Nephron (organoid): ENCODE measurements around the gene PLEKHG4.

ENCODE experiments used
- H3K27ac Mint-ChIP-seq, 3 experiments: 2 replicates each; pipeline ENCODE4 v1.8.0; 2020; ENCODE audit warnings: mixed read lengths in 3 of 3, mild to moderate bottlenecking in 2 of 3, moderate library complexity in 1 of 3
- H3K27me3 Mint-ChIP-seq: 2 replicates; pipeline ENCODE4 v1.8.0; 2021; ENCODE audit warnings: low read depth, mild to moderate bottlenecking, moderate library complexity, mixed read lengths
- H3K36me3 Mint-ChIP-seq: 2 replicates; pipeline ENCODE4 v1.8.0; 2020; ENCODE audit warnings: low read depth, mixed read lengths
- H3K4me1 Mint-ChIP-seq: 2 replicates; pipeline ENCODE4 v1.8.0; 2020; ENCODE audit warnings: mixed read lengths
- H3K4me3 Mint-ChIP-seq, 3 experiments: 2 replicates each; pipeline ENCODE4 v1.8.0; 2020; ENCODE audit warnings: mild to moderate bottlenecking in 3 of 3, mixed read lengths in 3 of 3, moderate library complexity in 2 of 3
- H3K9me3 Mint-ChIP-seq: 2 replicates; pipeline ENCODE4 v1.8.0; 2020; ENCODE audit warnings: mixed read lengths
- TF ChIP-seq, protein P1 (sequence below), 3 experiments: fragments of 200-600 bp; sonication (generic); IDR thresholded peaks; one replicate each; pipeline ENCODE4 v1.5.0; 2021; ENCODE audit warnings: antibody characterized with exemption in 3 of 3; ENCODE audit not compliant: unreplicated experiment in 3 of 3

The PLEKHG4 gene

DNA sequence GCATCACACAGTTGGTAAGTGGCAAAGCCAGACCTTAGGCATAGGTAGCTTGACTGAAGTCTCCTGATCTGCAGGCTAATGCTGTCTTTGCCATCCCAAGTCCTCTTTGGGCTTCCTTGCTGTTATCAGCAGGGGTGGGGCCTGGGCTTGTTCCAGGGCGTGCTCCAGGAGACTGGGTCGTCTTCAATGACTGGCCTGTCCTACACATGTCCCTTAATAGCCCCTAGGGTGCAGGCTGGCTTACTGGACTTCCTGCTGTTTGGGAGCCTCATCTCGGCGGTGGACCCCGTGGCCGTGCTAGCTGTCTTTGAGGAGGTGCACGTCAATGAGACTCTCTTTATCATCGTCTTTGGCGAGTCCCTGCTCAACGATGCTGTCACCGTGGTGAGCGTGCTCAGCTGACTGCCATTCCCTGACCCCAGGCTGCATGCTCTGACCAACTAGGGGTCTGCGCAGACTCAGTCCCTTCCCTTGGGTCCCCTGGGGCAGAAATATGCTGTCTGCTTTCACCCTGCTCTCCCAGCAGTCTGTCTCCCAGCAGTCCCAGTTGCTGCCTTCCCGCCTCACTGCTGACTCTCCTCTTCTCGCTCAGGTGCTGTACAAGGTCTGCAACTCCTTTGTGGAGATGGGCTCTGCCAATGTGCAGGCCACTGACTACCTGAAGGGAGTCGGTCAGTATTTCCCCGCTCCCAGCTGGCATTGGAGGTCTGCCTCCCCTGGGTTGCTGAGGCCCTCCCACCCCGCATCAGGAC lies 24.4 kb upstream of the PLEKHG4 start:
- TF ChIP-seq, protein P1, sequence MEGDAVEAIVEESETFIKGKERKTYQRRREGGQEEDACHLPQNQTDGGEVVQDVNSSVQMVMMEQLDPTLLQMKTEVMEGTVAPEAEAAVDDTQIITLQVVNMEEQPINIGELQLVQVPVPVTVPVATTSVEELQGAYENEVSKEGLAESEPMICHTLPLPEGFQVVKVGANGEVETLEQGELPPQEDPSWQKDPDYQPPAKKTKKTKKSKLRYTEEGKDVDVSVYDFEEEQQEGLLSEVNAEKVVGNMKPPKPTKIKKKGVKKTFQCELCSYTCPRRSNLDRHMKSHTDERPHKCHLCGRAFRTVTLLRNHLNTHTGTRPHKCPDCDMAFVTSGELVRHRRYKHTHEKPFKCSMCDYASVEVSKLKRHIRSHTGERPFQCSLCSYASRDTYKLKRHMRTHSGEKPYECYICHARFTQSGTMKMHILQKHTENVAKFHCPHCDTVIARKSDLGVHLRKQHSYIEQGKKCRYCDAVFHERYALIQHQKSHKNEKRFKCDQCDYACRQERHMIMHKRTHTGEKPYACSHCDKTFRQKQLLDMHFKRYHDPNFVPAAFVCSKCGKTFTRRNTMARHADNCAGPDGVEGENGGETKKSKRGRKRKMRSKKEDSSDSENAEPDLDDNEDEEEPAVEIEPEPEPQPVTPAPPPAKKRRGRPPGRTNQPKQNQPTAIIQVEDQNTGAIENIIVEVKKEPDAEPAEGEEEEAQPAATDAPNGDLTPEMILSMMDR (IDR thresholded peaks at IDR 0.05; ENCODE audit: unreplicated experiment in 3 of 3): no peak
- Mint-ChIP-seq H3K27me3 (peaks cover 13% of the 10 kb centered on the region), H3K36me3 (no peaks in the 10 kb centered on the region), H3K4me1 (peaks cover 9% of the 10 kb centered on the region), H3K9me3 (no peaks in the 10 kb centered on the region), H3K27ac (no peak overlapping the region), H3K4me3 (no peak overlapping the region)

DNA sequence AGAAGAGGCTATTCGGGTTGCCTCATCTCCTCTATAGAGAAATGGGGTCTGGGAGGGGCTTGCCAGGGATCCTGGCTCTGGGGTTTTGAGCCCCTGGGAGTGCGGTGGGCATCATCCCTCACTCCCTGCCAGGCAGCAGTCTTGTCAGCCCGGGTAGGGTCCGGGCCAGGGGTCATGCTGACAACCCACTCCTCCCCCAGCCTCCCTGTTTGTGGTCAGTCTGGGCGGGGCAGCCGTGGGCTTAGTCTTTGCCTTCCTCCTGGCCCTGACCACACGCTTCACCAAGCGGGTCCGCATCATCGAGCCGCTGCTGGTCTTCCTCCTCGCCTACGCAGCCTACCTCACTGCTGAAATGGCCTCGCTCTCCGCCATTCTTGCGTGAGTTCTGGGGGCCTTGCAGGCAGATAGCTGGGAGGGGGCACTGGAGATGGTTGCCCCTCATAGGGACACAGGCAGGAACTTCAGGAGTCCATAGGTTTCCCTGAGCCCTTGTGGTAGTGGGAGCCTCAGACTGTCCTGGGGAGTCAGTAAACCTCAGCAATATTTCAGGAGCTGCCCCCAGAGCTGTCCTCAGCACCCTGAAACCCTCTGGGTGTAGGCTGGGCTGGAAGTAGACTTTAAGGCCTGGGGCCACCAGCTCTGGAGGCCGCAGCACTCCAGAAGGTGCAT lies 23.6 kb upstream of the PLEKHG4 start:
- Mint-ChIP-seq H3K36me3 (no peaks in the 10 kb centered on the region), H3K4me1 (peaks cover 9% of the 10 kb centered on the region), H3K9me3 (no peaks in the 10 kb centered on the region), H3K4me3 (no peak overlapping the region), H3K27ac (no peak overlapping the region), H3K27me3 (peaks cover 8% of the 10 kb centered on the region)
- TF ChIP-seq, protein P1 (IDR thresholded peaks at IDR 0.05; ENCODE audit: unreplicated experiment in 3 of 3): no peak

DNA sequence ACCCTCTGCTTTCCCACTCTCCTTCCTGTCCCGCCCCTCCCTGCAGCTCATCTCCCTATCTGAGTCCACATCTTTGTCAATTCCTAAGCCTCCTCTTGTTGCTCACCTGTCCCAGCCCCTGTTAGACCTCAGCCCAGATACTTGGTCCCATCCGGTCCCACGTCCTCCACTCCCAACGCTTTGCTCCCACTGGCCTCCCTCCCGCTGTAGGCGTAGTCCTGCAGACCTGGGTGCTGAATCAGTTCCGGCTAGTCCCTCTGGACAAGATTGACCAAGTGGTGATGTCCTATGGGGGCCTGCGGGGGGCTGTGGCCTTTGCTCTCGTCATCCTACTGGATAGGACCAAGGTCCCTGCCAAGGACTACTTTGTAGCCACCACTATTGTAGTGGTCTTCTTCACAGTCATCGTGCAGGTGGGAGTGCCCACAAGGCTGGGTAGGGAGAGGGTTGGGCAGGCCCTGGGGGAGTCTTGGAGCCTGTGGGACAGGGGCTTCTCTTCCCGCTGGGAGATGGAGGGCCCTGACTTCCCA lies 22.6 kb upstream of the PLEKHG4 start:
- Mint-ChIP-seq H3K4me1 (peaks cover 10% of the 10 kb centered on the region), H3K36me3 (no peaks in the 10 kb centered on the region)

DNA sequence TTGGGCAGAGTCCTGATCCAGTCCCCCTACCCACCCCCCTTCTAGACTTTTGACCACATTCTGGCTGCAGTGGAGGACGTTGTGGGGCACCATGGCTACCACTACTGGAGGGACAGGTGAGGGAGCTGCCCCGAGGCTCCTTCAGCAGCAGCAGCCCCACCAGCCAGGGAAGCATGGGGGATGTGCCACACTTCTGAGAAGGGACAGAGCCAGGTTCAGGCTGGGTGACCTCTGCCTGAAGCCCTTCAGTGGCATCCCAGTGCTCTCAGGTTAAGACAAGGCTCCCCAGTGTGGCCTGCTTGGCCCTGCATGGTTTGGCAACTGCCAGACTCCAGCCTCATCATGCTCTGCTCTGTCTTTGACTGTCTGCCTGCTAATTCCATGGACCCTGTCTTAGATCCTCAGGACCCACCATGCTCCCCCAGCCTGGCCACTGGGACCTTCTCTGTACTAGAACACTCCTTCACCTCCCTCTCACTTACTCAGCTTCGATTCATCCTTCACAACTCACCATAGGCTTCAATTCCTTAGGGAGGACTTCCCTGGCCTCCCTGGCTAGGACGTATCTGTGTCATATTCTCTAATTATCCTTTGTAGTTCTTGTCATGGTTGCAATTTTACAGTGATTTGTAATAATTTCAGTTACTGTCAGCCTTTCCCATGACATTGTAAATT lies 21.7 kb upstream of the PLEKHG4 start:
- H3K9me3 Mint-ChIP-seq: no peaks in the 10 kb centered on the region

More for the DNA sequence above, 22.6 kb upstream of the PLEKHG4 start:
- Mint-ChIP-seq H3K27ac (no peak overlapping the region), H3K27me3 (peaks cover 4% of the 10 kb centered on the region), H3K4me3 (no peak overlapping the region), H3K9me3 (no peaks in the 10 kb centered on the region)
- TF ChIP-seq, protein P1 (IDR thresholded peaks at IDR 0.05; ENCODE audit: unreplicated experiment in 3 of 3): no peak

DNA sequence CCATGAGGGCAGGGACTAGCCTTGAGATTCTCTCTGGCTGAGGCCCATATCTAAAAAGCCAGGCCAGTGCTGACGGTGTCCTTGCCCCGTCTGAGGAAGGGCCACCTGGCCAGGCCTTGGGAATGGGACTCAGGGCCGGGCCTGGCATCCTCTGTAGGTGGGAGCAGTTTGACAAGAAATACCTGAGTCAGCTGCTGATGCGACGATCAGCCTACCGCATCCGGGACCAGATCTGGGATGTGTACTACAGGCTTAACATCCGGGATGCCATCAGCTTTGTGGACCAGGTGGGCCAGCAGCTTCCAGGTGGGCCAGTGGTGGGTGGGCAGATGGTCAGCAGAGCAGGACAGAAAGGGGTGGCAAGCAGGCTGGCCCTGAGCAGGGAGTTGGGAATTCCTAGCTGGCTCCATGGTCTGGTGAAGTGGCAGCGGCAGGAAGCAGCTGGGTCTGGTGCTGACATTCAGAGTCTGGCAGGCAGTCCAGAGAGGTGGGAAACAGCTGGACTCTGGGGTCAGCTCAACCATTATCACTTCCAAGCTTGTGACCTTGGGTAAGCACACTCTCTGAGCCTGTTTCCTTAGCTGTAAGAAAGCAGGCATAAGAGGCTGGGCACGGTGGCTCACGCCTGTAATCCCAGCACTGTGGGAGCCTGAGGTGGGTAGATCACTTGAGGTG lies 21.0 kb upstream of the PLEKHG4 start:
- TF ChIP-seq, protein P1 (IDR thresholded peaks at IDR 0.05; ENCODE audit: unreplicated experiment in 3 of 3): no peak
- Mint-ChIP-seq H3K27me3 (peaks cover 3% of the 10 kb centered on the region), H3K27ac (no peak overlapping the region), H3K36me3 (no peaks in the 10 kb centered on the region), H3K4me3 (no peak overlapping the region), H3K4me1 (peaks cover 10% of the 10 kb centered on the region), H3K9me3 (no peaks in the 10 kb centered on the region)

More for the DNA sequence above, 21.7 kb upstream of the PLEKHG4 start:
- no peaks in the 10 kb centered on the region for H3K36me3 Mint-ChIP-seq
- H3K4me3 Mint-ChIP-seq: no peak overlapping the region
- H3K27me3 Mint-ChIP-seq: peaks cover 2% of the 10 kb centered on the region
- peaks cover 10% of the 10 kb centered on the region for H3K4me1 Mint-ChIP-seq
- TF ChIP-seq, protein P1 (IDR thresholded peaks at IDR 0.05; ENCODE audit: unreplicated experiment in 3 of 3): no peak
- H3K27ac Mint-ChIP-seq: no peak overlapping the region
